B cell (primary cell): ENCODE data around the gene PTPRC.

ENCODE experiments used
- EZH2 ChIP-seq: IDR thresholded peaks from 2 replicates; pipeline ENCODE4 v1.6.1; 2012; ENCODE audit warnings: borderline replicate concordance, low read depth, mild to moderate bottlenecking, moderate library complexity, low read length; ENCODE audit not compliant: insufficient read depth, poor library complexity, severe bottlenecking
- TF ChIP-seq, protein P1 (sequence below): fragments of 200-600 bp; IDR thresholded peaks from one replicate; pipeline ENCODE4 v1.8.0; 2022; ENCODE audit warnings: antibody characterized with exemption, mild to moderate bottlenecking

DNA sequence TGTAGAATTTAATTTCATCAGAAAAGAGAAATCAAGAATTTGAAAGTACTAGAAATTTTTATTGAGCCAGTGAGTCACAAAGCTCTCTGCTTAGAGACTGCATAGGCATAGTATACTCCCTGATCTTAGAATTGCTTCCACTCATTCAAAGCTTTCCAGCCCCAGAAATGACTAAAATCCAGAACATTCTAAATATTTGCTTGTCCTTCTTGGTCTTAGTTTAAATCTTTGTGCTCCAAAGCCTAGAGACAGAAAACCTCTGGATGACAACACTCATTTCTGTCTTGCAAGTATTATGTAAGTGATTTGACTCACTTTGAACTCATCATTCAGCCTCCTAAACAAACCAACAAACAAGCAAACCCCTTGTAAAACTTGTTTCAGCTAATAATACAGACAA is 74.2 kb downstream of the PTPRC start:
- no peak for TF ChIP-seq EZH2
- TF ChIP-seq, protein P1, sequence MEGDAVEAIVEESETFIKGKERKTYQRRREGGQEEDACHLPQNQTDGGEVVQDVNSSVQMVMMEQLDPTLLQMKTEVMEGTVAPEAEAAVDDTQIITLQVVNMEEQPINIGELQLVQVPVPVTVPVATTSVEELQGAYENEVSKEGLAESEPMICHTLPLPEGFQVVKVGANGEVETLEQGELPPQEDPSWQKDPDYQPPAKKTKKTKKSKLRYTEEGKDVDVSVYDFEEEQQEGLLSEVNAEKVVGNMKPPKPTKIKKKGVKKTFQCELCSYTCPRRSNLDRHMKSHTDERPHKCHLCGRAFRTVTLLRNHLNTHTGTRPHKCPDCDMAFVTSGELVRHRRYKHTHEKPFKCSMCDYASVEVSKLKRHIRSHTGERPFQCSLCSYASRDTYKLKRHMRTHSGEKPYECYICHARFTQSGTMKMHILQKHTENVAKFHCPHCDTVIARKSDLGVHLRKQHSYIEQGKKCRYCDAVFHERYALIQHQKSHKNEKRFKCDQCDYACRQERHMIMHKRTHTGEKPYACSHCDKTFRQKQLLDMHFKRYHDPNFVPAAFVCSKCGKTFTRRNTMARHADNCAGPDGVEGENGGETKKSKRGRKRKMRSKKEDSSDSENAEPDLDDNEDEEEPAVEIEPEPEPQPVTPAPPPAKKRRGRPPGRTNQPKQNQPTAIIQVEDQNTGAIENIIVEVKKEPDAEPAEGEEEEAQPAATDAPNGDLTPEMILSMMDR, result no peak
